Endometrial microvascular endothelial cells (primary cell): ENCODE results near the gene TBRG1. TPM values are rescaled to one million over a fixed set of nuclear protein-coding genes. Genes with fewer than 3 reads are reported as not detected.

Experiments
- in situ Hi-C: cut with HindIII; loops from 2 replicates; pipeline ENCODE4 v1.10.0; 2017; ENCODE audit warnings: low sequenced_read_pairs, low pct_unique_long_range_greater_than_20kb; ENCODE audit errors: inconsistent ontology term
- total RNA-seq: library from RNA; depleted of rRNA; stranded (reverse); fragments of >200 nt; gene quantifications from one replicate; pipeline ENCODE4 v1.2.3, GENCODE V29; 2015; ENCODE audit errors: inconsistent ontology term

TBRG1 gene
- total RNA-seq, 1 donor from 2014 or later = 20.0 TPM

- in situ Hi-C loops = no loop called here
Measured at GRCh38 chr11:124648610-124649009, 25.9 kb downstream of the TBRG1 start.

- in situ Hi-C loops = no loop called here
Measured at GRCh38 chr11:124656774-124657630, 34.3 kb downstream of the TBRG1 start.

GRCh38 chr11:124657904-124658303, 35.2 kb downstream of the TBRG1 start:
- in situ Hi-C loops = no loop called here

- in situ Hi-C loops = no loop called here
Measured at GRCh38 chr11:124658501-124658900, 35.8 kb downstream of the TBRG1 start.

GRCh38 chr11:124658986-124659385, 36.3 kb downstream of the TBRG1 start:
- in situ Hi-C loops = no loop called here

GRCh38 chr11:124661553-124661952, 38.9 kb downstream of the TBRG1 start:
- in situ Hi-C loops = no loop called here

- in situ Hi-C loops = no loop called here
Measured at GRCh38 chr11:124662106-124662505, 39.4 kb downstream of the TBRG1 start.

GRCh38 chr11:124663861-124664260, 41.2 kb downstream of the TBRG1 start:
- in situ Hi-C loops = no loop called here

GRCh38 chr11:124667601-124668000, 44.9 kb downstream of the TBRG1 start:
- in situ Hi-C loops = no loop called here

GRCh38 chr11:124669193-124669592, 46.5 kb downstream of the TBRG1 start:
- in situ Hi-C loops = no loop called here

GRCh38 chr11:124670732-124671131, 48.1 kb downstream of the TBRG1 start:
- in situ Hi-C loops = no loop called here

- in situ Hi-C loops = no loop called here
Measured at GRCh38 chr11:124672536-124673215, 50.0 kb downstream of the TBRG1 start.

- in situ Hi-C loops = no loop called here
Measured at GRCh38 chr11:124673333-124674167, 50.9 kb downstream of the TBRG1 start, which contains the start of the genes SIAE and SPA17. SIAE (minus strand) TSS chr11:124673739; CDS start chr11:124673708, 31 bp downstream. SPA17 (plus strand) TSS chr11:124673904; CDS start chr11:124675265, 1,361 bp downstream.

GRCh38 chr11:124674168-124674517, 51.5 kb downstream of the TBRG1 start:
- in situ Hi-C loops = no loop called here

GRCh38 chr11:124674571-124674970, 51.9 kb downstream of the TBRG1 start:
- in situ Hi-C loops = no loop called here

- in situ Hi-C loops = no loop called here
Measured at GRCh38 chr11:124676386-124676785, 53.7 kb downstream of the TBRG1 start.

- in situ Hi-C loops = no loop called here
Measured at GRCh38 chr11:124678416-124678815, 55.8 kb downstream of the TBRG1 start.

GRCh38 chr11:124681421-124681820, 58.8 kb downstream of the TBRG1 start:
- in situ Hi-C loops = no loop called here

- in situ Hi-C loops = no loop called here
Measured at GRCh38 chr11:124682443-124682842, 59.8 kb downstream of the TBRG1 start.
